GM23338 (cell line): Measurements from ENCODE around the gene BAX. TPM values are rescaled to one million over a fixed set of nuclear protein-coding genes. Genes with fewer than 3 reads are reported as not detected.

ENCODE experiments used
- ATAC-seq: fragments of 200-7000 bp; cut with Tn5 transposase; 3 replicates; pipeline ENCODE4 v1.9.1; 2020
- DNase-seq: peaks from one replicate; pipeline ENCODE4 v3.0.0-alpha.2; 2015; ENCODE audit warnings: low spot score
- H2AFZ ChIP-seq: fragments of 200-600 bp; sonication (generic); 2 replicates; pipeline ENCODE4 v1.8.0; 2016; ENCODE audit warnings: antibody characterized with exemption, mild to moderate bottlenecking, moderate library complexity
- H3F3A ChIP-seq: fragments of 200-600 bp; sonication (generic); replicated peaks from 2 replicates; pipeline ENCODE4 v1.8.0; 2017; ENCODE audit warnings: antibody characterized with exemption, mixed run types, low read depth
- H3K27ac ChIP-seq: fragments of 200-600 bp; sonication (generic); 2 replicates; pipeline ENCODE4 v1.6.1; 2016; ENCODE audit warnings: low read depth
- H3K27me3 ChIP-seq: fragments of 200-600 bp; sonication (generic); 2 replicates; pipeline ENCODE4 v1.8.0; 2016; ENCODE audit warnings: mild to moderate bottlenecking, mixed run types, moderate library complexity; ENCODE audit not compliant: insufficient read depth
- H3K36me3 ChIP-seq: fragments of 200-600 bp; sonication (generic); 2 replicates; pipeline ENCODE4 v1.8.0; 2016; ENCODE audit warnings: mild to moderate bottlenecking; ENCODE audit not compliant: insufficient read depth
- H3K4me1 ChIP-seq: fragments of 200-600 bp; sonication (generic); 2 replicates; pipeline ENCODE4 v1.8.0; 2016; ENCODE audit warnings: mild to moderate bottlenecking, moderate library complexity; ENCODE audit not compliant: insufficient read depth
- H3K4me2 ChIP-seq: fragments of 200-600 bp; sonication (generic); 2 replicates; pipeline ENCODE4 v1.7.1; 2017; ENCODE audit warnings: mixed run types
- H3K4me3 ChIP-seq: fragments of 200-600 bp; sonication (generic); 2 replicates; pipeline ENCODE4 v1.6.1; 2016; ENCODE audit warnings: mixed run types
- H3K79me2 ChIP-seq: fragments of 200-600 bp; sonication (generic); replicated peaks from 2 replicates; pipeline ENCODE4 v1.8.0; 2017; ENCODE audit warnings: mild to moderate bottlenecking; ENCODE audit not compliant: insufficient read depth
- H3K9me2 ChIP-seq: fragments of 200-600 bp; sonication (generic); 2 replicates; pipeline ENCODE4 v1.8.0; 2017; ENCODE audit not compliant: insufficient read depth
- H4K20me1 ChIP-seq: fragments of 200-600 bp; sonication (generic); replicated peaks from 2 replicates; pipeline ENCODE4 v1.8.0; 2017; ENCODE audit warnings: mild to moderate bottlenecking; ENCODE audit not compliant: insufficient read depth
- H3K27ac Mint-ChIP-seq: 2 replicates; pipeline ENCODE4 v1.8.0; 2020; ENCODE audit warnings: inconsistent platforms, mild to moderate bottlenecking, moderate library complexity, mixed read lengths
- H3K27me3 Mint-ChIP-seq: 3 replicates; pipeline ENCODE4 v1.8.0; 2022; ENCODE audit warnings: low read depth, mild to moderate bottlenecking, moderate library complexity, mixed read lengths, inconsistent platforms; ENCODE audit not compliant: insufficient read depth, poor library complexity
- H3K36me3 Mint-ChIP-seq: 3 replicates; pipeline ENCODE4 v1.8.0; 2021; ENCODE audit warnings: low read depth, mild to moderate bottlenecking, inconsistent platforms, moderate library complexity, mixed read lengths
- H3K4me1 Mint-ChIP-seq: 3 replicates; pipeline ENCODE4 v1.8.0; 2020; ENCODE audit warnings: mild to moderate bottlenecking, inconsistent platforms, mixed read lengths
- H3K4me3 Mint-ChIP-seq: 3 replicates; pipeline ENCODE4 v1.8.0; 2021; ENCODE audit warnings: moderate library complexity, mild to moderate bottlenecking, inconsistent platforms, mixed read lengths
- H3K9me3 Mint-ChIP-seq: 3 replicates; pipeline ENCODE4 v1.8.0; 2020; ENCODE audit warnings: moderate library complexity, mild to moderate bottlenecking, inconsistent platforms, mixed read lengths
- CREB1 ChIP-seq: fragments of 250-450 bp; sonication (Bioruptor Pico); IDR thresholded peaks from 2 replicates; pipeline ENCODE4 v1.5.0; 2020; ENCODE audit warnings: low read depth, mild to moderate bottlenecking, moderate library complexity
- CTCF ChIP-seq, 2 experiments: fragments of 200-600 bp in 1 of 2; sonication (generic) in 1 of 2; conservative IDR thresholded peaks; 2 replicates each; pipeline versions ENCODE4 v1.5.1 to v1.6.1; 2016 to 2017; ENCODE audit warnings: antibody characterized with exemption in 2 of 2, low read depth in 2 of 2, mild to moderate bottlenecking in 2 of 2, moderate library complexity in 1 of 2
- EZH2 ChIP-seq: fragments of 200-600 bp; sonication (generic); IDR thresholded peaks from one replicate; pipeline ENCODE4 v1.8.0; 2017; ENCODE audit warnings: antibody characterized with exemption, mild to moderate bottlenecking, low read depth; ENCODE audit not compliant: unreplicated experiment
- EZH2phosphoT487 ChIP-seq: fragments of 200-600 bp; sonication (generic); IDR thresholded peaks from one replicate; pipeline ENCODE4 v1.8.1; 2018; ENCODE audit warnings: antibody characterized with exemption; ENCODE audit not compliant: unreplicated experiment
- JUNB ChIP-seq: IDR thresholded peaks from one replicate; pipeline ENCODE4 v1.6.1; 2016; ENCODE audit warnings: antibody characterized with exemption; ENCODE audit not compliant: unreplicated experiment
- POLR2AphosphoS5 ChIP-seq: IDR thresholded peaks from 2 replicates; pipeline ENCODE4 v1.6.1; 2016; ENCODE audit warnings: antibody characterized with exemption, low read depth
- REST ChIP-seq: IDR thresholded peaks from one replicate; pipeline ENCODE4 v1.6.1; 2018; ENCODE audit warnings: antibody characterized with exemption; ENCODE audit not compliant: unreplicated experiment
- ZNF114 ChIP-seq: fragments of 250-450 bp; sonication (Bioruptor Pico); IDR thresholded peaks from 2 replicates; pipeline ENCODE4 v1.5.0; 2020; ENCODE audit warnings: mild to moderate bottlenecking, moderate library complexity
- ZNF331 ChIP-seq: fragments of 250-450 bp; sonication (Bioruptor Pico); IDR thresholded peaks from 2 replicates; pipeline ENCODE4 v1.5.0; 2020; ENCODE audit warnings: low read depth, mild to moderate bottlenecking, moderate library complexity
- polyA plus RNA-seq: library from polyadenylated mRNA; unstranded; fragments of >200 nt; fragmentation: Nextera tagmentation; extraction: Ambion mirVana; gene quantifications from 2 replicates; pipeline ENCODE4 v1.2.1, GENCODE V29; 2016
- total RNA-seq: library from RNA; depleted of rRNA; stranded (reverse); fragments of >200 nt; shearing (Covaris generic); gene quantifications from 2 replicates; pipeline ENCODE4 v1.2.3, GENCODE V29; 2014
- TF ChIP-seq, protein P1 (sequence below): IDR thresholded peaks from 2 replicates; pipeline ENCODE4 v1.6.1; 2016; ENCODE audit warnings: antibody characterized with exemption

BAX gene
- total and polyA plus RNA-seq, 2 experiments from 2014 or later = 179 to 261 TPM

DNA sequence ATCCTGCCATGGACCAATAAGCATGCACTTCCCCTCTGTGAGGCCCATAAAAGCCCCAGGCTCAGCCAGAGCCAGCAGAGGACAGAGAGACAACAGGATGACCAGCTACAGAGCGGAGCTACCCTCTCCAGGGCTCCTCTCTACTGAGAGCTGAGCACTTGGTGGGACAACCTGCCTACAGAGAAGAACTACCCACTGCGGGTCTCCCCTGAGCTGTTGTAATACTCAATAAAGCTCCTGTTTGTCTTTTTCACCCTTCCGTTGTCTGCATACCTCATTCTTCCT, 7.5 kb upstream of the BAX start:
- ATAC-seq = no peak
- Histone ChIP-seq H3F3A (no peaks in the 10 kb centered on the region), H3K9me2 (no peaks in the 10 kb centered on the region), H3K27ac (no peak overlapping the region), H3K4me3 (no peak overlapping the region), H4K20me1 (no peaks in the 10 kb centered on the region), H3K27me3 (no peaks in the 10 kb centered on the region), H3K4me2 (no peak overlapping the region), H3K79me2 (no peaks in the 10 kb centered on the region), H3K36me3 (no peaks in the 10 kb centered on the region), H2AFZ (no peak overlapping the region), H3K4me1 (no peaks in the 10 kb centered on the region)
- Mint-ChIP-seq H3K4me1 (no peaks in the 10 kb centered on the region), H3K9me3 (peaks cover 23% of the 10 kb centered on the region), H3K4me3 (no peak overlapping the region), H3K27me3 (peaks cover 19% of the 10 kb centered on the region), H3K36me3 (peaks cover 14% of the 10 kb centered on the region; the same call in 2 of the 3 replicates), H3K27ac (no peak overlapping the region)
- no peak for DNase-seq
- TF ChIP-seq CREB1 (CRISPR knock-in tag) = no peak
- no peak for TF ChIP-seq EZH2
- no peak for TF ChIP-seq CTCF (conservative IDR thresholded peaks at IDR 0.05; ENCODE audit: low read depth in 2 of 2)
- TF ChIP-seq ZNF331 = no peak
- TF ChIP-seq JUNB = no peak
- TF ChIP-seq REST = no peak
- no peak for TF ChIP-seq EZH2phosphoT487
- no peak for TF ChIP-seq ZNF114 (CRISPR knock-in tag)
- TF ChIP-seq, protein P1, sequence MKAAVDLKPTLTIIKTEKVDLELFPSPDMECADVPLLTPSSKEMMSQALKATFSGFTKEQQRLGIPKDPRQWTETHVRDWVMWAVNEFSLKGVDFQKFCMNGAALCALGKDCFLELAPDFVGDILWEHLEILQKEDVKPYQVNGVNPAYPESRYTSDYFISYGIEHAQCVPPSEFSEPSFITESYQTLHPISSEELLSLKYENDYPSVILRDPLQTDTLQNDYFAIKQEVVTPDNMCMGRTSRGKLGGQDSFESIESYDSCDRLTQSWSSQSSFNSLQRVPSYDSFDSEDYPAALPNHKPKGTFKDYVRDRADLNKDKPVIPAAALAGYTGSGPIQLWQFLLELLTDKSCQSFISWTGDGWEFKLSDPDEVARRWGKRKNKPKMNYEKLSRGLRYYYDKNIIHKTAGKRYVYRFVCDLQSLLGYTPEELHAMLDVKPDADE = no peak

DNA sequence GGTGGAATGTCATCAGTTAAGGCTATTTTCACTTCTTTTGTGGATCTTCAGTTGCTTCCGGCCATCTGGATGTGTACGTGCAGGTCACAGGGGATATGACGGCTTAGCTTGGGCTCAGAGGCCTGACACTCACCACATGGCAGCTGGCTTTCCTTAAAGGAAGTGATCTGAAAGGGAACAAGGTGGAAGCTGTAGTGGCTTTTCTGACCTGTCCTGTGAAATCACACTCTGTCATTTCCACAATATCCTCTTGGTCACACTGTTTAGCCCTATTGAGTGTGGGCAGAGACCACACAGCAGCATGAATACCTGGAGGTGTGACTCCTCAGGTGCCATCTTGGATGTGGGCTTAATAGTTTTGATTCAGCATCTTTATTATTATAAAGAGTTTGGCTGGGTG, 4.5 kb upstream of the BAX start:
- H3K4me1 ChIP-seq = no peaks in the 10 kb centered on the region
- Mint-ChIP-seq H3K4me1 (peaks cover 3% of the 10 kb centered on the region; the same call in 2 of the 3 replicates), H3K27ac (no peak overlapping the region), H3K36me3 (peaks cover 8% of the 10 kb centered on the region; the same call in 1 of the 3 replicates), H3K27me3 (peaks cover 19% of the 10 kb centered on the region), H3K9me3 (peaks cover 23% of the 10 kb centered on the region), H3K4me3 (no peak overlapping the region)
- H4K20me1 ChIP-seq = no peaks in the 10 kb centered on the region
- no peaks in the 10 kb centered on the region for H3K9me2 ChIP-seq
- ATAC-seq (no peak), DNase-seq (no peak)
- H3K27me3 ChIP-seq = no peaks in the 10 kb centered on the region
- no peak overlapping the region for H3K27ac ChIP-seq
- no peak overlapping the region for H3K4me2 ChIP-seq
- H3K36me3 ChIP-seq = no peaks in the 10 kb centered on the region
- 0 out of 2 replicates have a peak, but pooled peaks cover 3% of the 10 kb centered on the region for H3F3A ChIP-seq
- H3K79me2 ChIP-seq = peaks cover 2% of the 10 kb centered on the region
- no peak for TF ChIP-seq REST
- TF ChIP-seq ZNF114 (CRISPR knock-in tag) = no peak
- TF ChIP-seq POLR2AphosphoS5 = no peak
- H3K4me3 ChIP-seq = no peak overlapping the region
- no peak overlapping the region for H2AFZ ChIP-seq
